Kidney (tissue), 14 donors: ENCODE data around the gene NIPAL4. TPM values are rescaled to one million over a fixed set of nuclear protein-coding genes. Genes with fewer than 3 reads are reported as not detected.

Experiments used
- DNase-seq, 5 donors: peaks; one replicate each; pipeline ENCODE4 v3.0.0-alpha.2; 2013 to 2020
- FAIRE-seq: peaks from 2 replicates; lab custom pipeline; 2012; peaks lifted over from hg19 to GRCh38; lab: Jason Lieb, UNC
- H3K27ac ChIP-seq, 2 donors: one replicate each; pipeline ENCODE4 v1.7.0; 2013; ENCODE audit warnings: low read depth in 2 of 2, low read length in 2 of 2, inconsistent platforms in 1 of 2
- H3K27me3 ChIP-seq: one replicate; pipeline ENCODE4 v1.7.1; 2013; ENCODE audit warnings: low read length, inconsistent platforms; ENCODE audit not compliant: control insufficient read depth, insufficient read depth
- H3K36me3 ChIP-seq, 3 donors: one replicate each; pipeline versions ENCODE4 v1.7.0 to v1.7.1; 2013; ENCODE audit warnings: low read length in 3 of 3, control low read depth in 1 of 3, inconsistent platforms in 1 of 3; ENCODE audit not compliant: insufficient read depth in 3 of 3, control insufficient read depth in 2 of 3
- H3K4me1 ChIP-seq, 3 donors: one replicate each; pipeline versions ENCODE4 v1.7.0 to v1.7.1; 2013; ENCODE audit warnings: low read length in 3 of 3, inconsistent platforms in 1 of 3, low read depth in 1 of 3; ENCODE audit not compliant: control insufficient read depth in 2 of 3, insufficient read depth in 2 of 3
- H3K4me3 ChIP-seq, 3 donors: one replicate each; pipeline versions ENCODE4 v1.7.0 to v1.8.1; 2013; ENCODE audit warnings: low read length in 3 of 3, control low read depth in 1 of 3, inconsistent platforms in 1 of 3
- H3K9ac ChIP-seq, 3 donors: one replicate each; pipeline versions ENCODE4 v1.7.0 to v1.7.1; 2013; ENCODE audit warnings: low read length in 3 of 3, control low read depth in 1 of 3, inconsistent platforms in 1 of 3
- H3K9me3 ChIP-seq, 3 donors: one replicate each; pipeline versions ENCODE4 v1.7.0 to v1.7.1; 2013; ENCODE audit warnings: low read length in 3 of 3, control low read depth in 1 of 3, inconsistent platforms in 1 of 3; ENCODE audit not compliant: control insufficient read depth in 2 of 3, insufficient read depth in 1 of 3
- CTCF ChIP-seq: IDR thresholded peaks from 3 replicates; pipeline ENCODE4 v1.5.1; 2012; ENCODE audit warnings: mild to moderate bottlenecking, moderate library complexity, borderline replicate concordance; ENCODE audit not compliant: insufficient read depth; ENCODE audit errors: extremely low read depth
- intact Hi-C: fragments of 100-400 bp; cut with DNase I; formaldehyde crosslinking; loops from one replicate; pipeline ENCODE4 v1.11.1; 2022
- polyA plus RNA-seq: library from polyadenylated mRNA; stranded (reverse); fragments of 350-450 nt; fragmentation: Illumina TruSeq; extraction: RNeasy Lipid Tissue Mini Kit (QIAGEN cat#74804); gene quantifications from one replicate; pipeline ENCODE4 v1.2.3, GENCODE V29; 2014; ENCODE audit warnings: low read depth, low replicate concordance; ENCODE audit not compliant: insufficient read depth
- total RNA-seq: library from RNA; stranded (reverse); fragmentation: NEBNext Ultra II Directional; extraction: Animal tissue kit (Norgen Biotek cat#: 25700); gene quantifications from one replicate; pipeline ENCODE4 v1.2.1, GENCODE V29; 2021
- donor health status: control.
- donor health status: control.
- donor health status: control.
- donor health status: control.
- donor health status: control.
- donor health status: DM: yes; HTN: yes; CAD: no.
- donor health status: Normal renal cell carcinoma (clear cell type).

The NIPAL4 gene
- total and polyA plus RNA-seq, 2 donors from 2014 or later: not detected

DNA sequence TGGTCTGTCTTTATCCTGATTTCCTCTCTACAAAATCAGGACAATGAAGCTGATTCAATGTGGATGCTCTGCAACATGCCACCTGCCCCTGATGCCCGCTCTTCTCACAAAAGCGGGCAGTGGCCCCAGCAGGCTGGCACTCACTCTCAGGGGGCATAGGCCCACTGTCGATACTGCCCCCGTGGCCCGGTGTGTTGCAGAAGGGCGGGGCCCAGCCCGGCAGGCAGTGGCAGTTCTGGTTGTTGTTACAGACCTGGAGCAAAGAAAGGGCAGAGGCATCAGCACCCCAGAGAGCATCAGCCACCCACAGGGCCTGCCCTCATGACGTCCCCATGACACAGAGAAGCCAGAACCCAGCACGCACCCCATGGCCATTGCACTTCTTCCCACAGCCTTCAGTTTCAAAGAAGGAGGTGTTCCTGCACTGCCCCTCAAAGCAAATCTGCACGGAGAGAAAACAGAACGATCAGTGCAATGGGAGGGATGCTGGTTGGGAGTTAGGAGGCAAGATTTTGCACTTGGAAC lies 31.5 kb downstream of the NIPAL4 start:
- Histone ChIP-seq H3K9me3 (no peaks in the 10 kb centered on the region), H3K27me3 (no peaks in the 10 kb centered on the region), H3K36me3 (peaks cover 0 to 2% (median 0%) of the 10 kb centered on the region in 3 donors), H3K4me3 (no peak overlapping the region), H3K9ac (no peak overlapping the region), H3K4me1 (no peaks in the 10 kb centered on the region), H3K27ac (no peak overlapping the region)
- intact Hi-C loops: no loop called here
- no peak for TF ChIP-seq CTCF
- FAIRE-seq: no peak
- no peak for DNase-seq

GRCh38 chr5:157492886-157493285 lies 32.9 kb downstream of the NIPAL4 start:
- H3K27ac ChIP-seq: no peak overlapping the region
- FAIRE-seq: no peak
- H3K27me3 ChIP-seq: no peaks in the 10 kb centered on the region
- no peak for TF ChIP-seq CTCF
- intact Hi-C loops: no loop called here
- peaks cover 0 to 2% (median 0%) of the 10 kb centered on the region in 3 donors for H3K4me1 ChIP-seq
- no peaks in the 10 kb centered on the region for H3K9me3 ChIP-seq
- DNase-seq: no peak
- no peak overlapping the region for H3K4me3 ChIP-seq
- no peaks in the 10 kb centered on the region for H3K36me3 ChIP-seq
- no peak overlapping the region for H3K9ac ChIP-seq

- intact Hi-C loops: no loop called here
- no peak overlapping the region for H3K9ac ChIP-seq
- no peak overlapping the region for H3K27ac ChIP-seq
- no peaks in the 10 kb centered on the region for H3K9me3 ChIP-seq
- DNase-seq (no peak), FAIRE-seq (no peak)
- no peak for TF ChIP-seq CTCF
- H3K4me1 ChIP-seq: peaks cover 0 to 2% (median 0%) of the 10 kb centered on the region in 3 donors
- no peaks in the 10 kb centered on the region for H3K27me3 ChIP-seq
- no peaks in the 10 kb centered on the region for H3K36me3 ChIP-seq
- H3K4me3 ChIP-seq: no peak overlapping the region
These were observed 34.3 kb downstream of the NIPAL4 start for GRCh38 chr5:157494178-157494832.
